ENCODE results near the gene RAB36. TPM values are rescaled to one million over a fixed set of nuclear protein-coding genes. Genes with fewer than 3 reads are reported as not detected.

Gene RAB36
- total and polyA plus RNA-seq, 4 donors, result 0.22 to 0.56 (median 0.37) TPM

- TF ChIP-seq NR2F2 (IDR thresholded peaks at IDR 0.05), result no peak
Measured at GRCh38 chr22:23193196-23193827, 48.0 kb downstream of the RAB36 start (continued).

- H3K4me3 ChIP-seq (ENCODE audit: low read depth in 1 of 3, low read length in 3 of 3), result no peak overlapping the region
- H3K9ac ChIP-seq (ENCODE audit: low read depth in 1 of 2, low read length in 2 of 2), result no peak overlapping the region
- WGBS, result 96% methylated on average over 5 of the region's 5 CpGs
- DNase-seq (ENCODE audit: low spot score), result no peak
- no peaks in the 10 kb centered on the region for H3K4me1 ChIP-seq (ENCODE audit: control insufficient read depth in 4 of 4, insufficient read depth in 4 of 4, low read length in 3 of 4)
- H3K36me3 ChIP-seq (ENCODE audit: control insufficient read depth in 4 of 4, insufficient read depth in 3 of 4, low read depth in 1 of 4, low read length in 3 of 4), result no peaks in the 10 kb centered on the region
- H3K9me3 ChIP-seq (ENCODE audit: control insufficient read depth in 4 of 4, low read length in 3 of 4), result no peaks in the 10 kb centered on the region
- H3K27me3 ChIP-seq (ENCODE audit: control insufficient read depth in 4 of 4, insufficient read depth in 4 of 4, low read length in 3 of 4), result no peaks in the 10 kb centered on the region
- no peak overlapping the region for H3K27ac ChIP-seq (ENCODE audit: low read depth in 1 of 2, low read length in 2 of 2)
- TF ChIP-seq HNF4G (IDR thresholded peaks at IDR 0.05), result no peak
- no peak for TF ChIP-seq JUND (IDR thresholded peaks at IDR 0.05)
- TF ChIP-seq TAF1 (conservative IDR thresholded peaks at IDR 0.05), result no peak
- no peak for TF ChIP-seq NR2F2 (IDR thresholded peaks at IDR 0.05)
- no peak for TF ChIP-seq ZBTB33 (IDR thresholded peaks at IDR 0.05)
- no peak for TF ChIP-seq GABPA (IDR thresholded peaks at IDR 0.05 in 1 of 2, conservative IDR thresholded peaks at IDR 0.05 in 1 of 2)
- TF ChIP-seq, protein P1, sequence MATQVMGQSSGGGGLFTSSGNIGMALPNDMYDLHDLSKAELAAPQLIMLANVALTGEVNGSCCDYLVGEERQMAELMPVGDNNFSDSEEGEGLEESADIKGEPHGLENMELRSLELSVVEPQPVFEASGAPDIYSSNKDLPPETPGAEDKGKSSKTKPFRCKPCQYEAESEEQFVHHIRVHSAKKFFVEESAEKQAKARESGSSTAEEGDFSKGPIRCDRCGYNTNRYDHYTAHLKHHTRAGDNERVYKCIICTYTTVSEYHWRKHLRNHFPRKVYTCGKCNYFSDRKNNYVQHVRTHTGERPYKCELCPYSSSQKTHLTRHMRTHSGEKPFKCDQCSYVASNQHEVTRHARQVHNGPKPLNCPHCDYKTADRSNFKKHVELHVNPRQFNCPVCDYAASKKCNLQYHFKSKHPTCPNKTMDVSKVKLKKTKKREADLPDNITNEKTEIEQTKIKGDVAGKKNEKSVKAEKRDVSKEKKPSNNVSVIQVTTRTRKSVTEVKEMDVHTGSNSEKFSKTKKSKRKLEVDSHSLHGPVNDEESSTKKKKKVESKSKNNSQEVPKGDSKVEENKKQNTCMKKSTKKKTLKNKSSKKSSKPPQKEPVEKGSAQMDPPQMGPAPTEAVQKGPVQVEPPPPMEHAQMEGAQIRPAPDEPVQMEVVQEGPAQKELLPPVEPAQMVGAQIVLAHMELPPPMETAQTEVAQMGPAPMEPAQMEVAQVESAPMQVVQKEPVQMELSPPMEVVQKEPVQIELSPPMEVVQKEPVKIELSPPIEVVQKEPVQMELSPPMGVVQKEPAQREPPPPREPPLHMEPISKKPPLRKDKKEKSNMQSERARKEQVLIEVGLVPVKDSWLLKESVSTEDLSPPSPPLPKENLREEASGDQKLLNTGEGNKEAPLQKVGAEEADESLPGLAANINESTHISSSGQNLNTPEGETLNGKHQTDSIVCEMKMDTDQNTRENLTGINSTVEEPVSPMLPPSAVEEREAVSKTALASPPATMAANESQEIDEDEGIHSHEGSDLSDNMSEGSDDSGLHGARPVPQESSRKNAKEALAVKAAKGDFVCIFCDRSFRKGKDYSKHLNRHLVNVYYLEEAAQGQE (IDR thresholded peaks at IDR 0.05), result no peak
- no peak for TF ChIP-seq RXRA (IDR thresholded peaks at IDR 0.05)
- TF ChIP-seq ATF3 (IDR thresholded peaks at IDR 0.05), result no peak
Measured at GRCh38 chr22:23193882-23194281, 48.6 kb downstream of the RAB36 start.

DNA sequence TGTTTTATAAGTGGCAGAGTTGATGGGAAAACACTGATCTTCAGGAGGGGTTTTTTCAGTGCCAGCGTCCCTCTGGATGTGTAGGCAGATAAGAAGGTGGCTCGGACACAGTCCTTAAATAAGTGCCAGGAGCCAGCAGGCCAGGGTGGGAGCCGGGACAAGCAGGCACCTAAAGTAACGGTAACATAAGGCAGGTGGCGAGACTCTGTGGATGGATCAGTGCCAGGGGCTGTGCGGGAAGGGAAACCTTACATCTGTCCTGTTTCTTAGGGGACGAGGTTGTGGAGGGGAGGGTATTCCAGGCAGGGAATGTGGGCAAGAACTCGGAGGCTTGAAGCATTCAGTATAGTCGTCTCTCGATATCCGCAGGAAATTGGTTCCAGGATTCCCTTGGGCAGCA is 50.9 kb downstream of the RAB36 start:
- Histone ChIP-seq H3K27me3 (ENCODE audit: control insufficient read depth in 4 of 4, insufficient read depth in 4 of 4, low read length in 3 of 4) (no peaks in the 10 kb centered on the region), H3K9ac (ENCODE audit: low read depth in 1 of 2, low read length in 2 of 2) (no peak overlapping the region), H3K9me3 (ENCODE audit: control insufficient read depth in 4 of 4, low read length in 3 of 4) (no peaks in the 10 kb centered on the region), H3K36me3 (ENCODE audit: control insufficient read depth in 4 of 4, insufficient read depth in 3 of 4, low read depth in 1 of 4, low read length in 3 of 4) (no peaks in the 10 kb centered on the region), H3K4me3 (ENCODE audit: low read depth in 1 of 3, low read length in 3 of 3) (no peak overlapping the region), H3K4me1 (ENCODE audit: control insufficient read depth in 4 of 4, insufficient read depth in 4 of 4, low read length in 3 of 4) (peaks cover 0 to 3% (median 0%) of the 10 kb centered on the region in 4 donors), H3K27ac (ENCODE audit: low read depth in 1 of 2, low read length in 2 of 2) (no peak overlapping the region)
- TF ChIP-seq ZBTB33 (IDR thresholded peaks at IDR 0.05) (no peak), NR2F2 (IDR thresholded peaks at IDR 0.05) (no peak), HNF4A (conservative IDR thresholded peaks at IDR 0.05) (no peak), TAF1 (conservative IDR thresholded peaks at IDR 0.05) (no peak), RAD21 (IDR thresholded peaks at IDR 0.05) (no peak), JUND (IDR thresholded peaks at IDR 0.05) (no peak), RXRA (IDR thresholded peaks at IDR 0.05) (no peak), FOXA1 (IDR thresholded peaks at IDR 0.05) (no peak), HNF4G (IDR thresholded peaks at IDR 0.05) (no peak), GABPA (IDR thresholded peaks at IDR 0.05 in 1 of 2, conservative IDR thresholded peaks at IDR 0.05 in 1 of 2) (no peak), EGR1 (IDR thresholded peaks at IDR 0.05; ENCODE audit: low read depth in 2 of 2) (no peak), ATF3 (IDR thresholded peaks at IDR 0.05) (no peak), FOXA2 (IDR thresholded peaks at IDR 0.05) (no peak)
- TF ChIP-seq, protein P2, sequence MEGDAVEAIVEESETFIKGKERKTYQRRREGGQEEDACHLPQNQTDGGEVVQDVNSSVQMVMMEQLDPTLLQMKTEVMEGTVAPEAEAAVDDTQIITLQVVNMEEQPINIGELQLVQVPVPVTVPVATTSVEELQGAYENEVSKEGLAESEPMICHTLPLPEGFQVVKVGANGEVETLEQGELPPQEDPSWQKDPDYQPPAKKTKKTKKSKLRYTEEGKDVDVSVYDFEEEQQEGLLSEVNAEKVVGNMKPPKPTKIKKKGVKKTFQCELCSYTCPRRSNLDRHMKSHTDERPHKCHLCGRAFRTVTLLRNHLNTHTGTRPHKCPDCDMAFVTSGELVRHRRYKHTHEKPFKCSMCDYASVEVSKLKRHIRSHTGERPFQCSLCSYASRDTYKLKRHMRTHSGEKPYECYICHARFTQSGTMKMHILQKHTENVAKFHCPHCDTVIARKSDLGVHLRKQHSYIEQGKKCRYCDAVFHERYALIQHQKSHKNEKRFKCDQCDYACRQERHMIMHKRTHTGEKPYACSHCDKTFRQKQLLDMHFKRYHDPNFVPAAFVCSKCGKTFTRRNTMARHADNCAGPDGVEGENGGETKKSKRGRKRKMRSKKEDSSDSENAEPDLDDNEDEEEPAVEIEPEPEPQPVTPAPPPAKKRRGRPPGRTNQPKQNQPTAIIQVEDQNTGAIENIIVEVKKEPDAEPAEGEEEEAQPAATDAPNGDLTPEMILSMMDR (IDR thresholded peaks at IDR 0.05; ENCODE audit: low read depth, low read length, missing input control), result no peak
- WGBS, result 86% methylated on average over 11 of the region's 11 CpGs
- DNase-seq (ENCODE audit: low spot score), result no peak

All from liver (tissue), 9 donors.